IPS-11a (cell line): Measurements from ENCODE around the gene ATP1B1.

Source experiments
- H3K4me3 ChIP-seq: one replicate; pipeline ENCODE4 v1.5.1; 2013; ENCODE audit warnings: low read depth, low read length, control low read depth

Gene ATP1B1

DNA sequence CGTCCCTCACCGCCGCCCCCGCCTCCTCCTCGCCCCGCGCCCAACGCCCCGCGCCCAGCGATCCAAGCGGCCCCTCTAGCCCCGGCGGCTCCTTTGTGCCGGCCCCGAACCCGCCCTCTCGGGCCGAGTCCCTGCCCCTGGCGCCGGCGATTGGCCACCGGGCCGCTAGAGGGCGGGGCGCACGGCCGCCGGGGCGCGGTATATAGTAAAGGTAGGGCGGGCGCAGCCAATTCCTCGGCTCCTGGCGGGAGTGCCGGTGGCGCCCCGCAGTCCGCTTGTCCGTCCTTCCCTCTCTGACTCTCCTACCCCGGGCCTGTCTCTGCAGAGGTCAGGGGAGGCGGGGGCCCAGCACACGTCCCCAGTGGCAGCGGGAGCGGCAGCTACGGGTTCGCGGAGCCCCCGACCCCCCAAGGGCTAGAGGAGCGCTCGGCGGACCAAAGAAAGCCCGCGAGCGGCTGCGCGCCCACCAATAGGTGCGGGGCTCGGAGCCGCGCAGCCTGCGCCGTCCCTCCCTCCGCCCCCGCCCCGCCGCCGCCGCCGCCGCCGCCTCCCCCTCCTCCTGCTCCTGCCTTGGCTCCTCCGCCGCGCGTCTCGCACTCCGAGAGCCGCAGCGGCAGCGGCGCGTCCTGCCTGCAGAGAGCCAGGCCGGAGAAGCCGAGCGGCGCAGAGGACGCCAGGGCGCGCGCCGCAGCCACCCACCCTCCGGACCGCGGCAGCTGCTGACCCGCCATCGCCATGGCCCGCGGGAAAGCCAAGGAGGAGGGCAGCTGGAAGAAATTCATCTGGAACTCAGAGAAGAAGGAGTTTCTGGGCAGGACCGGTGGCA lies at the start of gene ATP1B1:
Gene ATP1B1 (plus strand): TSS at position 596 of the 826 bp plus-strand sequence. CDS start 140 bp downstream, at position 736.
- H3K4me3 ChIP-seq, result peak within 1 kb of the TSS; percentile 84

DNA sequence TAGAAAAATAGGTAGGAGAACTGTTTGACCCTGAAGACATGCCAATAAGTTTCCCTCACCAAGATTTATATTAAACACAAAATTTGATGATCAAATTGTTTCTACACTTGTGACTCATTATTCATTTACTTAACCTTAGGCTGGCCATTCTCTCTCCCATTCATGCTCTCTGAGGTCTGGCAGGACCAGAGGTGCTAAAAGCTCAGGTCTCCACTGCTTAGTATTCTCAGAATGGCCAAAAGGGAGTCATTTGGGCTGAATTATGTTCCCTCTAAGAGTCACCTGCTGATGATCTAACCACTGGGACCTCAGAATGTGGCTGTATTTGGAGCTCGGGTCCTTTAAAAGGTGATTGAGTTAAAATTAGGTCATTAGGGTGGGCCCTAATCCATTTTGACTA lies 47.1 kb upstream of the ATP1B1 start:
- no peak overlapping the region for H3K4me3 ChIP-seq

DNA sequence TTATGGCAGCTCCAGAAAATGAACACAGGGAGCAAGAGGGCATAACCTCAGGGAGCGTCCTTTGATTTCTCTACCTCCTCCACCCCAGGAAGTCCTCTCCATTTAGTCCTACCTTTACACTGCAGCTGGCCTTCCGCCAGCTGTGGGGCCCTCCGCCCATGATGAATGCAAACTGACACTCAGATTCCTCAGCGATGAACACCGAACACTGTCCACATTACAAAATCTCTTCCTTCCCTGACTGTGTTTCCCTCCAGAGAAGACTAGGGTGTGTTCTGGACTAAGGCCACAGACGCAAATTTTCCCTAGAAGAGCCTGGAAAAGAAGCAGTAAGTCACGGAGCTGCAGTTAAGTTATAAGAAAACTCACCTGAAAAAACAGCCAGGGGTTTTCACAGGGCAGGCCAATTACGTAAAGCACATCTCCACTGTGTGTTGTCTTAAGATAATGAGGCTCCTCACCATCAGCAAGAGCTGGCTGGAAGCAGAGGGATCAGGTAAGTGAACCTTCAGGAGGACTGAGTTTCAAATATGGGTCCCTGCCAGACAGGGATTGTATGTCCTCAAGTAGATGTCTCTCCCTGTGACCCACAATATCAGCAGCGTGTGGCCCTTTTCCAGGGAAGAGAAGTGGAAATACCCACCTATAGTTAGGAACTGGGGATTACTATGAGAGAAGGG lies 46.3 kb upstream of the ATP1B1 start:
- H3K4me3 ChIP-seq, result no peak overlapping the region

DNA sequence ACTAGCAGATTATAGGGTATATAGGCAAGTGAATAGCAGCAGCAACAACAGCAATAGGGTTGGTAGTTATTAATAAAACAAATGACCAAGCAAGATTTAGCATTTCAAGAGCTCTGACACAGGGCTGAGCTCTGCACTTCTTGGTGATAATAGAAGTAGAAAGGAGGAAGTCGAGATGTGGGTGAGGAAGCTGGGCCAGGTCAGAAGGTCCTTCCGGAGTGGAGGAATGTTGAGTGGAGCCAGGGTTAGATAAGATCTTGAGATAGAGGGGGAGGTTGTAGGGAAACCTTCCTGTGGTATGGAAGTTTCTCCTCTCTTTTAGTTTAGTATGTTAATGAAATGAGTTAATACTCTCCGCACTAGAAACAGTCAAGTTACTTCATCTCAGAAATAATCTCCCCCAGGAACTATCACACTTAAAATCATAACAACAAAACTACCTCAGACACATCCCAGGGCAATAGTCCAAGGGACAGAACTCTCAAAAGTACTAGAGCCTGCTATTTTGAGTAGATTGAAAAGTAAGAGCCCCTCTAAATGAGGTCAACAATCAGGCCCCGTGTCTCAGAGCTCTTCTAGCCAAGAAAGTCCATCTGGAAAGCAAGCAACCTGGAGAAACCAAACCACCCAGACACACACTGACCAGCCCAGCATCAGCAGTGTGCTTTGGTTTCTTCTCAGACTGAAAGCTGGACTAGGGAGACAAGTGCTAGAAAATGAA lies 45.4 kb upstream of the ATP1B1 start:
- no peak overlapping the region for H3K4me3 ChIP-seq

DNA sequence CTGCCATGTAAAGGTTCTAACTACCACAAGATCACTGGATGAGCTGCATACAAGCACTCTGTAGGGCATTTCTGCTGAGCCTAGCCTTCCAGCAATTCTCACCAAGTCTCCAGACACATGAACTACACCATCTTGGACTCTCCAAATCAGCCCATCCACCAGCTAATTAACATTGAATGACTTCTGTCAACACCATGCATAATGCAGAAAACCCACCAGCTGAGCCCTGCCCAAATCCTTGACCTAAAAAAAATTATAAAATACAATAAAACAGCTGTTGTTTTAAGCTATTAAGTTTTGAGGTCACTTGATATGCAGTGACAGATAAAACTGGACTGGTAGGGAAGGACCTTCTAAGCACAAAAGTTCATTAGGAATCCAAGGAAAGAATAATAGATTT lies 44.3 kb upstream of the ATP1B1 start:
- H3K4me3 ChIP-seq, result no peak overlapping the region

DNA sequence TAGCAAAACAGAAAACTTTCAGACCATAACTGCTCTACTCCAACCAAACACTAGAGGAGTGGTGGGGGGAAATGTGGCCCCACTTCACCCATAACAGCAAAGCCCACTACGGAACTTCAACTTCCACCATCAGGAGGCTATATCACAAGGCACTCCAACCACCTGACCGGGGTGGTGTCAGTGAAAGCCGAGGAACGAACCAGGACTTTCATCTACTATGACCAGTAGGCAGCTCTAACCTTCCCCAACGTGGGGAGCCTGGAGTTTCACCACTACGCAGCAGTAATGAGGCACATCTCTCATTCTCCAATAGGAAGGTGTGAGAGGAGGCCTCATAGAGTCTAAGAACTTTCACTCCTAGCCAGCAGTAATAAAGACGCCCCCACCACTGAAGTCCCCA lies 42.4 kb upstream of the ATP1B1 start:
- H3K4me3 ChIP-seq, result no peak overlapping the region

DNA sequence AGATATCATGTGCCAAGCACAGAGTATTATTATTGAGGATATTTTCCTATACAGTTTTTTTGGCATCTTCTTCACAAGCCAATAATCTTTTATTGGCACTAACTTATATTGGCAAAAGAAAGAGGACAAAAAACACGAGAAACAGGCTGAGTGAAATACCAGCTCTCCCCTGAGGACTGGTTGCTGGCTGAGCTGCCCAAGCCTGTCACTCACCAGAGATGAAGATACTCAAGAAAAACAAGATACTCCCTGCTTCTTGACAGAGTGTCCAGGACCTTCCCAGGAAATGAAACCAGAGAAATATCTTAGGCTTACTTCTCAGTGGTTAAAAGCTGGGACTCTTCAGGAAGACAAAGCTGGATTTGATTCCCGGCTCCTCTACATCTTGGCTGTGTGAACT lies 35.9 kb upstream of the ATP1B1 start:
- no peak overlapping the region for H3K4me3 ChIP-seq

DNA sequence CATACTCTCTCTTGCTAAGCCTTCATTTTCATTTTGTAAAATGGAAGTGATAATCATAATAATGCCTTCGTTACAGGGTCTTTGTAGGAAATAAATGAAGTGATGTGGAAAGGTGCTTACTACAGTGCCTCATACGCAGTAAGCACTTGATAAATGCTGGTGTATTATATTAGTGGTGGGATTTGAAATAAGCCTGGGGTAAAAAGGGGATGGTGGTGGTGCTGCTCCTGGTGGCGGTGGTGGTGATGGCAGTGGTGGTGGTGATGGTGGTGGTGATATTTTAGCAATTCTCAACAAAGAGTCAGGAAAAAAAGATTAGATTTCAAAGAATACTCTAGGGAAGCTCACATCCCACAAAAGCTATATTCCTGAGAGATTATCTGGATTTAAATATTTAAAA lies 35.5 kb upstream of the ATP1B1 start:
- no peak overlapping the region for H3K4me3 ChIP-seq

DNA sequence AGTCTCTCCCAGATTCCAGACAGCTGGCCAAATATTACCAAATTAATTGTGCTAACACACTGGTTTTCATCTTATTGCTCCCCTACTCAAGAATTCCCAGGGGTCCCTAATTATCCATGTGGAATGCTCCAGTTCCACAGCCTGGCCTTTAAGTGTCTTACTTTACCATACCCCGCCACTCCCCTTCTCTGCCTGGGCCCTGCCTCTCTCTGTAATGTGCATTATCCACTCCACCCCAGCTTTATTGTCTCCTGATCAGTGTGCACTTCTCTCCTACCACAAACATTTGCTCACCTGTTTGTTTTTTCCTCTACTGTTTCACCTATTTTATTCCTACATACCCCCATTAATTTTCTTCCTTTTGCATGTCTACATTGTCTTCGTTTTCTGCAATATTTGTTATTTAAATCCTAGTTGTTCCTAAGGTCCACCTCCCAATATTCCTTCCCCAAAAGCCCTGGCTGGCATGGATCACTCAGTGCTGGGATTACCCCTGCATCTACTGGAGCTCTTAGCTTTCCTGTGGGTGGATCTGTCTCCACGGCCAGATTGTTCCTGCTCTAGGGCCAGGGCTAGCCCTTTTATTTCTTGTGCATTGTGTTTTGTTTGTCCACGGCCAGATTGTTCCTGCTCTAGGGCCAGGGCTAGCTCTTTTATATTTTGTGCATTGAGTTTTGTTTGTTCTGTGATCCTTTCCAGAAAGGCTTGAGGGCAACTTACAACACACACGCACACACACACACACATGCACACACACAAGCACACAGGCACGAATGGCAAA lies 33.4 kb upstream of the ATP1B1 start:
- no peak overlapping the region for H3K4me3 ChIP-seq

DNA sequence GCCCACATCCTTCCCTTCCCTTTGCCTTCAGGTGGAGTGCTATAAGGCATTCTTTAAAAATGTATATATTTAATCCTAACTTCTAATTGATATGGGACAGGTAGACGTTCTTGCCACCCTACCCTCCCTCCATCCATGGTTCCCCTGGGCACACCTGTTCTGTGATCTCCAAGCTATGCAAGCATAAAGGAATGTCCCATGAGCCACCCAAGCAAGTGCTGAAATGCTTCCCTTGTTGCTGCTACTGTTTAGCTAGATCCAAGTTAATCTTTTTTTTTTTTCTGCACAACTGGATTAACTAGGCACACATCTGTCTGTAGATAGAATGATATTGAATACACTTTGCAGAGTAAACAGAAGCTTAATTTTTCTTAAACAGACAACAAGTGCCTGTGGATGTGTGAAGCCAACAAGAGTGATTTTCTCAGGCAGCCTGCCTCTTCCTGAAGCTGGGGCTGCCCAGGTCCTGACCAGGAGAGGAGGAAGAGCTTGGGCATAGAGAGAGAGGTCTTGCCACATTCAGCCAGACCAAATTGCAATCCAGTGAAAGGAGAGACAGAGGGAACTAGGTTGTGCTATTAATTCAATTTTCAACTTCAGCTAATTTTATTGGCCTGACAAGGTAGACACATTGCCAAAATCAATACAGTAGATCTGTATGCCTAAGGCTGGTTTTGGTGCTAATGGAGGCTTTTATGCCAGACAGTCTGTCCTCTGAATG lies 28.2 kb upstream of the ATP1B1 start:
- no peak overlapping the region for H3K4me3 ChIP-seq

DNA sequence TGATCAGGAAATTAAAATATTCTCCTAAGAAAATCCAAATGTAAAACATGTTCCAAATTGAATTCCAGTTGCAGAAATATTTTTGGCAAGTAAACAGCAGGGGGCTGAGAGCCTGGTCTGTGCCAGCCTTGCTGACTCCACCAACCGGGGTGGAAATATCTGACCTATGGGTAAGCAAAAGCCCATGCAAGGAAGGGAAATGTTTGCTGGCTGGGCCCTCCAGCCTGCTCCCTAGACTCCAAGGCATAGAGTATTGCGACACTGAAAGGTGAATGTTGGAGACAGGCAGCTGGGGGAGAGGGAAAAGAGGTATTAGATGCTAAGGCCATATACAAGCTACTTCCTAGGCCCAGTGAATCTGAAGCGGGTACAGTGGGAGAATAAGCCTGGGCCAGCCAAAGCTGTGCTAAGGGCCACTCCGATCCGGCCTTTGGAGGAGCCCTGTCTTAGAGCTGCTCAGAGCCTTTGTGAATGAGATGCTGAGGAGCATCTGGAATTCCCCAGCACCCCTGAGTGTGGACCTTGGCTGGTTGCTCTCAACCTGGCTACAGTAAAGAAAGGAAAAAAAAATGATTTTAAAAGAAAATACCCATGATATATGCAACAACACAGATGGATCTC lies 24.9 kb upstream of the ATP1B1 start:
- no peak overlapping the region for H3K4me3 ChIP-seq

DNA sequence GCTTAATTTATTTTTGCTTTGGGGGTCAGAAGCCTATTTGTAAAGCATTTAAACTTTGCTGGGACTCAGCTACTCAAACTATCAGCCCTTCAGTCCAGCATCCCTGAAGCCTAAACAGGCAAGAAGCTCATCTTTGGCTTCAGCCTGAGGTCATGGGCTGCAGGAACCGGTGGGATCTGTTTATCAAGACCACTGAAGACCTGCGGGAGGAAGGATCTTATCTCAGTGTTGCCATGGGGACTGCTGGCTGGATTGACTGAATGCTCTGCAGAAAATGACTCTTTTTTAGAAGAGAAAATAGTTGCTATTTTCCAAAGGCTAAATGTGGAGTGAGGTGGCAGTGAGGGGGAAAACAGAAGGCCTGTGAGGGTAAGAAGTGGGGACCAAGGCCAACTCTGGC lies 20.6 kb upstream of the ATP1B1 start:
- no peak overlapping the region for H3K4me3 ChIP-seq

DNA sequence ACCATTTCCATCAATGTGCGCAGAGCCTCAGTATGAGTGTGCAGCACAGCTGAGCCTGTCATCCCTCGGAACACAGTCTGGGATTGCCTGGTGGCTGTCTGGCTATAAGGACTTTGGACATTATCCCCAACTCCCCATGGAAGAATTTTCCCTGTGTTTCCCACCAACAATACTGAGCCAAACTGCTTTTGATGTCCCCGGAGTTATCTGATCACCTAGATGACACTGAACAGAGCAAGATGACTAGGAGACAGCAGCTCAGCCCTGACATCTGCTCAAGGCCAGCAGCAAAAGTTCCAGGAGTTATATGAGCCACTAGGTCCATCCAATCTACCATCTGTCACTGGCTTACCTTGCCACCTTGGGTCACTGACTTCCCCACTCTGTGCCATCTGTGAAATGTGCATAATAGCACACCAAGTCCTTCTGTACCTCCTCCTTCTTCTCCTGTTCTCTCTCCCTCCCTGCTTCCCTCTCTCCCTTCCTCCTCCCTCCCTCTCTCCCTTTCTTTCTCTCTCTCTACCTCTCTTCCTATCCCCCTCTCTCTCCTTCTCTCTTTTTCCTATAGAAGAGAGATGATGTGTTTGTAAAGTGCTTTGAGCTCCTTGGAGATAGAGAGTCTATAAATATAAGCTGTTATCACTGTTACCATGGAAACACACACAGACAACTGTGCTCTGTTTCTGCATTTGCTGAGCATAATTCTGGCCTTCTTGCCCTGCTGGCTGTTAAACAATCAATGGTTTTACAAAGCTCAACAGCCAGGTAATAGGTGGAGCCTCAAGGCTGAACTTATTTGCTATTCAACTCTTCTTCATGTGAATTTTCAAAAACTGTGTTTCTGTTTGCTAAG lies 19.7 kb upstream of the ATP1B1 start:
- no peak overlapping the region for H3K4me3 ChIP-seq

DNA sequence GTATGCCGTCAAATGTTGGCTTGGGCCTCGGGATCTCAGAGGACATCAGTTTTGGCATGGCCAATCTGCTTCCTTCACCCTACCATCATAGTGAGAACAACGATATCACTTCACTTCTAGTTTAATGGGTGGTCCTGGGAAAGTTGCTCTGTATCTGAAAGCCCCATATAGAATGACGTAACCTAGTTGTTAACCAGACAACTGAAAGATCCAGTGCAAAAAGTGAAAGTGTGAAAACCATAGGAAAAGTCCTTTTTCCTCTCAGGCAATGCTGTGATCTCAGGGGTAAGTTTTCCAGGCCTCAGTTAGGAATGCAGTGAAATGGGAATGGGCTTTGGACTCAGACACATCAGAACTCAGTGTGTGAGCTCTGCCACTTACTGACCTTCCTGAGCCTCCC lies 18.6 kb upstream of the ATP1B1 start:
- H3K4me3 ChIP-seq, result no peak overlapping the region

DNA sequence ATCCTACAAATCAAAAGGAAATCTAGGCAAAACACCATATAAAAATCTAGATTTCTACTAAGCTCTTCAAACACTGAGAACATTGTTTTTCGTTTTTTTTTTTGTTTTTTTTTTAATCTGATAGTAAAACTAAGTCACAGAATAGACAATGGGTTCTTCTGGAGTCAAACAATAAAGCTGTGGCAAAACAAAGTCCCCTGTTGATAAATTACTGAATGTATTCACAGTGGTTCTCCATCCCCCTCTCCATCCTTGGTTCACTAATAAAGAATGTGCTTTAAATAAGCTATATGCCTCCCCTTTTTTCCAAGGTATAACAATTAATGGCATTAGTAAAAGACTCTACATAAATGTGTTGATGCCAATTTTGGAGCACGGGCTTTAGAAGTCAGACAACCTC lies 16.7 kb upstream of the ATP1B1 start:
- H3K4me3 ChIP-seq, result no peak overlapping the region

DNA sequence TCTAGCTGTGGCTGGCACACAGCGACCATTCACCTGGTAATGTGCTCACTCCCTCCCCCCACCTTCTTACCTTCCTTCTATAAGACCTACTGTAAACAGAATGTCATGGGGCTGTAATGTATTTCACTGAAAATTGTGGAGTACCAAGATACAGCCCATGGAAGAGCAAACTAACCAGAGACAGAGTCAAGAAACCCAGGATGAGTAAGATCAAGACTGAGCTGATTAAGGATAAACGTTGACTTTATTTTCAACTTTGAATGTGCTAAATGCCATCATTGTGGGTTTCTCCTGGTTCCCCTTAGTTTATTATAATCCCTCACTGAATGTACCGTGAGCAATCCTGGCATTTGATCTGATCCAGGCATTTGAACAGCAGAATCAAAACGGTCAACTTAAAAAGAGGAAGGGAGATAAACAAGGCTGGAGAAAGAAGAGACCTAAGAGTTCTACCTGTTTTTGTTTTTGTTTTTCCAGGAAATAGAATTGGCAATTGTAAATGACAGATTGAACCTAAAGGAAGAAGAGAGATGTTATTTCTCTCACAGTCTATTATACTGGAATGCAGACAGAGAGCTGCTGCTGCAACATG lies 16.1 kb upstream of the ATP1B1 start:
- no peak overlapping the region for H3K4me3 ChIP-seq

DNA sequence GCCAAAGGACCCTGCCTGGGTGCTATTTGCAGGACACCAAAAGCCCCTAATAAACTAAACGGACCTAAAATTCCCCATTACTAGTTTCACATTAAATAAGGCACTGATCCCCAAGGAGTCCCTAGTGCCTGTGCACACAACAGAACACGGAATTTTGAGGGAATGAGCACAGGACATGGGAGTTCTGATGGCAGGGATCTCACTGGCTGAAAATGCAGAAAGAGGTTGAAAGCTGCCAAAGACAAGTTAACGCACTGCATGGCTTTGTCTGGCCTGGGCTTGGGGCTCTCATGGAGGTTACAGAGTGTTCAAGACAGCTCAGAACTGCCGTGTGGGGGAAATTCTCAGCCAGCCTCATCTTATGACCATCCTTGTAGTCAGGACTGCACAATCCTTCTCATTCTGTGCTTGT lies 15.6 kb upstream of the ATP1B1 start:
- H3K4me3 ChIP-seq, result no peak overlapping the region

DNA sequence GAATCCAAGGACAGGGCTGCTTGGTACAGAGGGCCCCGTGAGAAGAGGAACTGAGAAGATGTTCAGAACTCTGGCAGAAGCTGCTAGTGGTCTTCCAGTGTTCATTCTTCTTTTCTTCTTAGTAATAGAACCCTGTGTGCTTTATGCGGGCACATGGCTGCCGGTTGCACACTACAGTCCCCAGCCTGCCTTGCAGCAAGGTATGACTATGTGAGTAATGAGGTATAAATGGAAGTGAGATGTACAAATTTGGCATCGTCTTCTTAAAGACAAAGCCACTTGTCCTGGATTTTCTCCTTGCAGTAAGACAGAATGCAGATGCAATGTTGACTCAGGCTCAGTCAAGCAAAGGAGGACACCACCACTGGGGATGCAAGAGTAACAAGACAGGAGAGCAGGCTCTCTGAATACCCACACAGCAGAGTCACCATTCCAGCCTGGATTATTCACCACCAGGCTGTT lies 15.0 kb upstream of the ATP1B1 start:
- no peak overlapping the region for H3K4me3 ChIP-seq

DNA sequence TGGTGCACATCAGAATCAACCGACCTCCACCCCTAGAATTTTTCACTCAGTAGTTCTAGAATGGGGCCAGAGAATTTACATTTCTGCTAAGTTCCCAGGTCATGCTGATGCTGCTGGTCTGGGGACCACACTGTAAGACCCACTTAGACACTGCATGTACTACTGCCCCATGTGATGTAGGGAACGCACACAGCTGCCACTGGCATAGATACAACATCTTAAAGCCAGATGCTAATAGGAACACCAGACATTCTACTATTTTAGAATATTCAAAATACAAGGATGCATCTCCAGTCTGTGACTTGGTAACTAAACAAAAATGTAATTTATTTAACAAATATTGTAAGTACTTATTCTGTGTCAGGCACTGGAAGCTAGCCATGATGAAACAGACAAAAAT lies 14.1 kb upstream of the ATP1B1 start:
- H3K4me3 ChIP-seq, result no peak overlapping the region
